Renal pelvis (tissue), 4 donors: ENCODE measurements around the gene ALDH1A3. TPM values are rescaled to one million over a fixed set of nuclear protein-coding genes. Genes with fewer than 3 reads are reported as not detected.

Experiments
- DNase-seq: peaks from one replicate; pipeline ENCODE4 v3.0.0-alpha.2; 2013
- polyA plus RNA-seq, 3 donors: library from polyadenylated mRNA; unstranded; fragments of 120-200 nt; gene quantifications; one replicate each; pipeline ENCODE4 v1.2.1, GENCODE V29; 2013; ENCODE audit not compliant: insufficient read length in 3 of 3

The ALDH1A3 gene
- polyA plus RNA-seq, 3 donors: 2.1 to 5.5 (median 4.4) TPM

- DNase-seq: no peak
Observed at GRCh38 chr15:100949691-100950090, 70.1 kb downstream of the ALDH1A3 start.

GRCh38 chr15:100951965-100952364, 72.3 kb downstream of the ALDH1A3 start:
- no peak for DNase-seq

- no peak for DNase-seq
Observed at GRCh38 chr15:100952566-100952965, 72.9 kb downstream of the ALDH1A3 start.

GRCh38 chr15:100958326-100959065, 78.9 kb downstream of the ALDH1A3 start:
- DNase-seq: no peak

- no peak for DNase-seq
Observed at GRCh38 chr15:100959066-100960050, 79.7 kb downstream of the ALDH1A3 start.

Other genes with a start within 250 kb of the ALDH1A3 start
- gene LRRK1, start 39.5 kb downstream of the ALDH1A3 start, polyA plus RNA-seq: 1 to 10 TPM; 2.7 to 3.9 (median 3.8) TPM